Endothelial cell (in vitro differentiated cells): Measurements from ENCODE around the gene ADAMTS19. TPM values are rescaled to one million over a fixed set of nuclear protein-coding genes. Genes with fewer than 3 reads are reported as not detected.

Experiments used
- DNase-seq: peaks from one replicate; pipeline ENCODE4 v3.0.0; 2021; ENCODE audit warnings: low spot score
- H3K27ac Mint-ChIP-seq: one replicate; pipeline ENCODE4 v1.8.0; 2021; ENCODE audit warnings: mixed read lengths, inconsistent platforms; ENCODE audit not compliant: unreplicated experiment
- H3K27me3 Mint-ChIP-seq: one replicate; pipeline ENCODE4 v1.8.0; 2021; ENCODE audit warnings: mild to moderate bottlenecking, moderate library complexity, mixed read lengths, inconsistent platforms; ENCODE audit not compliant: unreplicated experiment
- H3K36me3 Mint-ChIP-seq: one replicate; pipeline ENCODE4 v1.8.0; 2021; ENCODE audit warnings: mild to moderate bottlenecking, low read depth, mixed read lengths, inconsistent platforms; ENCODE audit not compliant: unreplicated experiment
- H3K4me1 Mint-ChIP-seq: one replicate; pipeline ENCODE4 v1.8.0; 2021; ENCODE audit warnings: mild to moderate bottlenecking, mixed read lengths, inconsistent platforms; ENCODE audit not compliant: unreplicated experiment
- H3K4me3 Mint-ChIP-seq: one replicate; pipeline ENCODE4 v1.8.0; 2021; ENCODE audit warnings: mild to moderate bottlenecking, mixed read lengths, inconsistent platforms; ENCODE audit not compliant: unreplicated experiment
- H3K9me3 Mint-ChIP-seq: one replicate; pipeline ENCODE4 v1.8.0; 2021; ENCODE audit warnings: mixed read lengths, inconsistent platforms; ENCODE audit not compliant: unreplicated experiment
- total RNA-seq: library from RNA; stranded (reverse); fragmentation: NEBNext Ultra II Directional; extraction: Animal tissue kit (Norgen Biotek cat#: 25700); gene quantifications from one replicate; pipeline ENCODE4 v1.2.1, GENCODE V29; 2021; ENCODE audit not compliant: unreplicated experiment
- TF ChIP-seq, protein P1 (sequence below): fragments of 200-600 bp; sonication (generic); IDR thresholded peaks from one replicate; pipeline ENCODE4 v1.5.0; 2021; ENCODE audit warnings: antibody characterized with exemption; ENCODE audit not compliant: unreplicated experiment

The ADAMTS19 gene
- total RNA-seq, 1 donor from 2014 or later = 6.9 TPM

DNA sequence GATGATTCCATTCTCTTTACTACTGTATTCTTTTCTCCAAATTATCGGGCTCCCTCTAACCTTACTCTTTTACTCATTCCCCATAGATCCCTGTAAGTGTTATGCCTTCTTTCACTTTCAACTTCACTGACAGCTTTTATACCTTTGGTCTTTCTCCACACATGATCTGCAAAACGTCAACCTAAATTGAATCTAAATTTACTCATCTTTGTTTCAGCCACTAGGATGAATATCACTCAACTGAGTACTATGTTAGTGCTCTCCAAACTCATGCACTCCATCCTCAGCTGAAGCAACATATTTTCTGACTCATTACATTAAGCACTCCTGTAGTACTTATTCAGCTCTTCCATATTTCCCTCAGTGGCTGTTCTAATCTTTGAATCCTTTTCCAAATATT is 133.4 kb downstream of the ADAMTS19 start:
- no peaks in the 10 kb centered on the region for H3K9me3 Mint-ChIP-seq
- no peaks in the 10 kb centered on the region for H3K36me3 Mint-ChIP-seq
- no peak overlapping the region for H3K4me3 Mint-ChIP-seq
- TF ChIP-seq, protein P1, sequence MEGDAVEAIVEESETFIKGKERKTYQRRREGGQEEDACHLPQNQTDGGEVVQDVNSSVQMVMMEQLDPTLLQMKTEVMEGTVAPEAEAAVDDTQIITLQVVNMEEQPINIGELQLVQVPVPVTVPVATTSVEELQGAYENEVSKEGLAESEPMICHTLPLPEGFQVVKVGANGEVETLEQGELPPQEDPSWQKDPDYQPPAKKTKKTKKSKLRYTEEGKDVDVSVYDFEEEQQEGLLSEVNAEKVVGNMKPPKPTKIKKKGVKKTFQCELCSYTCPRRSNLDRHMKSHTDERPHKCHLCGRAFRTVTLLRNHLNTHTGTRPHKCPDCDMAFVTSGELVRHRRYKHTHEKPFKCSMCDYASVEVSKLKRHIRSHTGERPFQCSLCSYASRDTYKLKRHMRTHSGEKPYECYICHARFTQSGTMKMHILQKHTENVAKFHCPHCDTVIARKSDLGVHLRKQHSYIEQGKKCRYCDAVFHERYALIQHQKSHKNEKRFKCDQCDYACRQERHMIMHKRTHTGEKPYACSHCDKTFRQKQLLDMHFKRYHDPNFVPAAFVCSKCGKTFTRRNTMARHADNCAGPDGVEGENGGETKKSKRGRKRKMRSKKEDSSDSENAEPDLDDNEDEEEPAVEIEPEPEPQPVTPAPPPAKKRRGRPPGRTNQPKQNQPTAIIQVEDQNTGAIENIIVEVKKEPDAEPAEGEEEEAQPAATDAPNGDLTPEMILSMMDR = no peak
- DNase-seq = no peak
- H3K27me3 Mint-ChIP-seq = no peaks in the 10 kb centered on the region
- no peaks in the 10 kb centered on the region for H3K4me1 Mint-ChIP-seq
- no peak overlapping the region for H3K27ac Mint-ChIP-seq

DNA sequence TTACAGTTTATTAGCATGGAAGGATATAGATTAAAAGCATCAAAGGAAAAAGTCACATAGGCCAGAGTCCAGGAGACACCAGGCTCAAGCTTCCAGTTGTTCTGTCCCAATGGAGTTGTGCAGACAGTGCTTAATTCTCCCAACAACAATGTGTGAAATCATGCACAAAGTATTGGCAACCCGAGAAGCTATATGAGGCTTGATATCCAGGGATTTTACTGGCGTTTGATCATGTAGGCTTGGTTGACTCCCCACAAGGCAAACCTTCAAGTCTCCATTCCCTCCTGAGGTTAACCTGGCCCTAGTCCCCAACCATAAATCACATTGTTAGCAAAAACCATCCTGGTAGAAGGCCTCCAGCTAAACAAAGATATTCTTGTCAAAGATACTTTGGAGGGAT is 141.5 kb downstream of the ADAMTS19 start:
- DNase-seq = no peak
- no peak overlapping the region for H3K4me3 Mint-ChIP-seq
- TF ChIP-seq, protein P1 = no peak
- no peaks in the 10 kb centered on the region for H3K36me3 Mint-ChIP-seq
- H3K4me1 Mint-ChIP-seq = no peaks in the 10 kb centered on the region
- no peak overlapping the region for H3K27ac Mint-ChIP-seq
- no peaks in the 10 kb centered on the region for H3K27me3 Mint-ChIP-seq
- H3K9me3 Mint-ChIP-seq = no peaks in the 10 kb centered on the region

DNA sequence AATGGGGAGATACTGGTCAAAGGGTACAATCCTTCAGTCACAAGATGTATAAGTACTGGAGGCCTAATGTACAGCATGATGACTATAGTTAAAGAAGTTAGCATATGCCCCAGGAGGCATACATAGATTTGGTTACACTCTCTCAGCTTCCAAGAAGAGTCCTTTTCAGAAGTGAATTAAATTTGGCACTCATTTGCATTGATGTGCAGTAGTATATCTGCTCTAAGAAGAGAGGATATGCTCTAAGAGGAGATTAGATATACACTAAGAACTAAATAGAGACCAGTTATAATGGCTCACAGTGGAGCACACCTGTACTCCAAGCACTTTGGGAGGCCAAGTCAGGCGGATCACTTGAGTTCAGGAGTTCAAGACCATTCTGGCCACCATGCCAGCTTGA is 148.3 kb downstream of the ADAMTS19 start:
- H3K9me3 Mint-ChIP-seq = no peaks in the 10 kb centered on the region
- no peak overlapping the region for H3K27ac Mint-ChIP-seq
- TF ChIP-seq, protein P1 = no peak
- no peak overlapping the region for H3K4me3 Mint-ChIP-seq
- no peaks in the 10 kb centered on the region for H3K27me3 Mint-ChIP-seq
- H3K4me1 Mint-ChIP-seq = no peaks in the 10 kb centered on the region
- no peaks in the 10 kb centered on the region for H3K36me3 Mint-ChIP-seq
- no peak for DNase-seq

DNA sequence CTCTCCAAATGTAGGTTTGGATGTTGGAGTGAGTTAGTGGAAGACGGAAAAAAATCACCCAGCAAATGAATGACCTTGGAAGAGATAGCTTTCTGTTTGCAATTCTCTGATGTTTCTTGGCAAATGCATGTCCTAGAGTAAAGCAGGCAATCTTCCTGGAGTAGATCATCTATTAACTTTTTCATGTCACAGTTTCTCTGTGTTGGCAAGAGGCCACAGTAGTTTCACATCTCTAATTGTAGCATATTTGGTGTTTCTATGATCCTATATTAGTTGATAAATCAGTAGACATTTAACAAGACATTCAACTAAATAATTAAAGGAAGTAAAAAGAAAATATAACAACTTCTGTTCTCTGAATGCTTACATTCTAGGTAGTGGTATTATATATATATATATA is 149.6 kb downstream of the ADAMTS19 start:
- H3K27me3 Mint-ChIP-seq = no peaks in the 10 kb centered on the region
- H3K9me3 Mint-ChIP-seq = no peaks in the 10 kb centered on the region
- DNase-seq = no peak
- no peaks in the 10 kb centered on the region for H3K36me3 Mint-ChIP-seq
- TF ChIP-seq, protein P1 = no peak
- H3K4me3 Mint-ChIP-seq = no peak overlapping the region
- H3K27ac Mint-ChIP-seq = no peak overlapping the region
- peaks cover 4% of the 10 kb centered on the region for H3K4me1 Mint-ChIP-seq

DNA sequence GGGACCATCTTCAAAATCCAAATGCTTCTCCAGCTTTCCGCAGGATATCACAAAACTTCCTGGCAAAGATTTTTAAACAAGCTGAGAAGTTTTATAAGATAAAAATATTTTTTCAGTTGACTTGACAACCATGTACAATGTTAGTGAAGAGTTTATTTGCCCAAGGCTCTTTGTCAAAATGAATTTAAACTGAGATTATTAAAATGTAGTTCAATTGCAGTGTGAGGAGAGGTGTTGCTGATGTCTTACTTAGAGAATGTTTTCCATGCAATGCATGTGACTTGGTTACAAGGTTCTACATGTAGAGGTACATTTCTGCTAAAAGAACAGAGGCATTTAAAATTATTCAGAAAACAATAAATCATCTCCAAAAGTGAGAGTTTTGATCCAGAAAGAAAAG is 156.4 kb downstream of the ADAMTS19 start:
- no peak for DNase-seq
- Mint-ChIP-seq H3K36me3 (no peaks in the 10 kb centered on the region), H3K4me3 (no peak overlapping the region), H3K4me1 (peaks cover 7% of the 10 kb centered on the region), H3K27ac (no peak overlapping the region), H3K9me3 (no peaks in the 10 kb centered on the region), H3K27me3 (no peaks in the 10 kb centered on the region)
- TF ChIP-seq, protein P1 = no peak
